NCI-H1048 (cell line): ENCODE data around the gene SYK.
"Not testable (repeated sequence)": the region's sequence is repeated elsewhere in the genome, so short reads cannot be mapped to it uniquely, and the experiment has no call there.

Experiments used
- DNase-seq: peaks from one replicate; lab custom pipeline; 2025; lab: John Stamatoyannopoulos, UW

The SYK gene

GRCh38 chr9:90795871-90796317 lies 5.7 kb upstream of the SYK start:
- no peak for DNase-seq

DNA sequence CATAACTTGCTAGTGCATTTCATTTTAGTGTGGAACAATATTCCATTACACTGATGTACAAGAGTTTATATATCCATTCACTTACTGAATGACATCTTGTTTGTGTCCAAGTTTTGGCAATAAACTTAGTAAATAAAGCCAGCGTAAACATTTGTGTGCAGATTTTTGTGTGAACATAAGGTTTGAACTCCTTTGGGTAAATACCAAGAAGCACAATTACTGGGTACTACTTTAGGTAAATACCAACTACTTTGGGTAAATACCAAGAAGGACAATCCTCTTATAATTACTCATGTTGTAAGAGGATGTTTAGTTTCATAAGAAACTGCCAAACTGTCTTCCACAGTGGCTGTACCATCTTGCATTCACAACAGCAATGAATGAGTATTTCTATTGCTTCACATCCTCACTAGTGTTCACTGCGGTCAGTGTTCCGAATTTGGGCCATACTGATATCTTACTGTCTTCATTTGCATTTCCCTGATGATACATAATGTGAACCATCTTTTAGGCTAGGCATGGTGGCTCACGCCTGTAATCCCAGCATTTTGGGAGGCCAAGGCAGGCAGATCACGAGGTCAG lies 2.3 kb upstream of the SYK start:
- DNase-seq = no peak

- no peak for DNase-seq
Observed at GRCh38 chr9:90801973-90802322, 329 bp downstream of the SYK start.

DNA sequence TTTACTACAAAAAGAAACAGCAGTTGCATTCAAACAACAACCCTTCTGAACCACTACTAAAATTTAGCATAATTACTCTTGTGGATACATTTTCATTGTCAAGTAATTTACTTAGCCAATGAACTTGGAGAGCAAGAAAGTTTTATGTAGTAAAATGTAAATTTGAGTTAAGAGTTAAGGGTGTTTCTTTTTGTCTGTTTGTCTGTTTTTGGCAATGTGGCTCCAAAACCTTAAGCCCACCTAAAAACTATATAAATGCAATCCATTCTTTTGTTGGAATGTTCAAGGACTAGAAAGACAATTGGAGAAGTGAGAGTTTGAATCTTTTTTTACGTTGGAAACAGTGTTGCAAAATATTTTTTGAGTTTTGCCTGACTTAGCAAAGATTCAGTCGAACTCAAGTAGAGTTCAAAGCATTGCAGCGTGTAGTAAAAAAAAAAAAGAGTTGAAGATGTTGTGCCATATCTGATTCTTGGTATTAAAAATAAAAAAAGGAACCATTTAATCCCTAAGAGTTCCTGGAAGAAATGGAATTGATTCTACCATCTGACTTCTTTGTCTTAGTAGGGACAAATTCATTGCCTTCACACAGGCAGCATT lies 867 bp downstream of the SYK start:
- DNase-seq = no peak

- no peak for DNase-seq
Observed at GRCh38 chr9:90803860-90804593, 2.4 kb downstream of the SYK start.

DNA sequence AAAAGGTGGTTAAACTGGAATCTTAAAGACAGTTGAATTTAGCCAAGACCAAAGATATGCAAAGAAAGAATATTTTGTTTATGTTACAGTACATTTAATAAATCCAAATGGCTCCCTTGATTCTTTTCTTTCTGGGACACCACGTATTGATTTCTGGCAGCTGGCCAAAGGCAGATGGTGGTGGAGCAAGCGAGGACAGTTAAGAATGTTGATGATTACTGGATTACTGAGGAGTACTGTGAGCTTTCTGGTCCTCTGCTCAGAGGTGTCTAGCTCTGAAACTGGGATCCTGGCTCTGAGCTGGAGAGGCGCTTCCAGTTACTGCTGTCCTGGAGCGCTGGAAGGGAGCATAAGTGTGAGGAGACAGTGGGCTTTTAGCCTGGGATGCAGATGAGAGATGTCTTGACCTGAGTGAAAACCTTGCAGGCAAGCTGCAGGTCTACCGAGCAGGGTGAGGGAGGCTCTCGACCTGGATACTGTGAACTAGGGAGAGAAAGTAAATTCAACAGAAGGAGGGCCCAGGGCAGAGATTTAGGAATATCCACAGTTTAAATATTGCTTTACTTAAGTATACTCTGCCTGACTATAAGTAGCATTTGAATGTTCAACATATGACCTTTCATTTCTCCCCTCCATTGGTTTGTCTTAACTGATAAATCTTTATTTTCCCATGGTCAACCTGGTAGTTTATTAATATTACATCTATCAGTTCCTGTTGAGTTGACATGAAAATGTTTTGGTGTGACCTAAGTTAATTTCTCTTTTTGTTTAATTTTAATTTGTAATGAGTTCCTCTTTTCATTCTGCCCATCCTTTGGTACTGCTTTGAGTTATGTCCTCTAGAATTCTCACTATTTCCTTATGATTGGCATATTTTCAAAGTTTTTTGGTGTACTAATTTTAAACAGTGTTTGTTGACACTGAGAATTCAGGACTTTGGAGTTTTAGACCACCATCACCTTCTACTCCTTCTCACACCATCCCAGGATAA lies 3.7 kb downstream of the SYK start:
- no peak for DNase-seq

- DNase-seq = no peak
Observed at GRCh38 chr9:90807006-90807405, 5.4 kb downstream of the SYK start.

DNA sequence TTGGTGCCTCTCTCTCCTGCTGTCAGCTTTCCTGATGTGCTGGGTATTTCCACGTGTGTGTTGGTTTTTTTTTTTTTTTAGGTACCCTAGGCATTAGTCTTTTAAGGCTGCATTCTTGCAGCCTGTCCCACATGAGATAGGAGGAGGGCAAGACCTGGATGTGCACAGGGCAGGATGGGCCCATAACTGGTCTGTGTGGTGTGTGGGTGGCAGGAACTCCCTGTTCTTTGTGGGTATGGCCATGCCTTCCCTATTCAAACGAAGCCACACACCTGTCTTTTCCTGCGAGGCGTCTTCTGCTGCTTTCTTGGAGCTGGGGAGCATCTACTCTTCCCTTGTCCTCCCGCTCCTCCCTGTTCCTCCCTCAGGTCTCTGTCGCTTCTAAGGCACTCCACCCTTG lies 6.8 kb downstream of the SYK start:
- DNase-seq = no peak

DNA sequence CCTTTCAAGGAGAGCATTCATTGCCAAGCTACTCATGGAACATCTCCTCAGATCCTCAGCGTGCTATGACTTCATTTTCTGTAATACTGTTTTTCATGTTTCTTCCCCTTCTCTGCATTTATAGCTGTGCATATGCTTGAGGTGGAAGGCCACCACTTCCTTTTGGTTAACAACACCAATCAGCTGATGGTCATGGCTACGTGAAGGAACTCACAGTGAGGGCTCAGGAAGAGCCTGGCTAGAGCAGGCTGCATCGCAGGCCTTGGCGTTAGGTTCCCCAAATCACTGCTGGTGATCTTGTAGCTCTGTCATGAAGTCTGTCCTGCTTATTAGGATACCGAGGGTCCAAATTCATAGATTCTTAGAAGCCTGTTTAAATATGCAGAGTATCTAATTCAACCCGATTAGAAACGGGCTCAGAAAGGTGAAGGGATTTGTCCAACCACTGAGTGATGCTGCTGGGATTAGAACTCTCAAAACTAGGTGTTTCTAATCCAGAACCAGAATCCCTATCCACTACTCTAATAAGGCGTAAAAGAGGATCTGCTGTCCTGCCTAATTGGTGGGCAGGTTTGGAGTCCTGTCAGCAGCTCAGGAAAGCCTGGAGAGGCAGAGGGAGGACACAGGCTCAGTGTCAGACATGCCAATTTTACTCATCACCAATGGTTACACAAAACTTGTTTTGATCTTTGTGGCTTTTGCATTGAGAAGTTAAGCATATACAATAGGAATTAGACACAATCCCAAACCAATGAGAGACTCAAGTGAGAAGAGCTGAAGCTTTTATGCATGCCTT lies 7.5 kb downstream of the SYK start:
- DNase-seq = no peak

GRCh38 chr9:90810691-90811090 lies 9.1 kb downstream of the SYK start:
- DNase-seq = no peak

DNA sequence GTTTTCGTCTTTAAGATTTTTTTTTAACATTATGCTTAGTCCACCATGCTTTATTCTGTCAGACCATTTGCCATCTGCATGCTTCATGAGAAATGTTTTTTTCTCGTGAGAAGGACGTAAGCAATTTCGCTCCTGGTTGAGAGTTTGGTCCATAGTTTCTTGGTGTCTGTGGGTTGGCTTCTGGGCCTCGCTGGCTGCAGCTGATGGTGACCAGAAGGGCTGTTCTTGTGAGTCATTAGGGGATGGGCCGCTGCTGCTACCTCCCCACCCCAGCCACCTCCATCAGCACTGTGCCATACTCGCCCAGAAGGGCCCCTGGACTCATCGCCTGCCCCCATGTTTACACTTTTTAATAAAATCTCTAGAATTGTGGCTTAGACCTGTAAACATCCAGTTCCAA lies 11.4 kb downstream of the SYK start:
- no peak for DNase-seq

DNA sequence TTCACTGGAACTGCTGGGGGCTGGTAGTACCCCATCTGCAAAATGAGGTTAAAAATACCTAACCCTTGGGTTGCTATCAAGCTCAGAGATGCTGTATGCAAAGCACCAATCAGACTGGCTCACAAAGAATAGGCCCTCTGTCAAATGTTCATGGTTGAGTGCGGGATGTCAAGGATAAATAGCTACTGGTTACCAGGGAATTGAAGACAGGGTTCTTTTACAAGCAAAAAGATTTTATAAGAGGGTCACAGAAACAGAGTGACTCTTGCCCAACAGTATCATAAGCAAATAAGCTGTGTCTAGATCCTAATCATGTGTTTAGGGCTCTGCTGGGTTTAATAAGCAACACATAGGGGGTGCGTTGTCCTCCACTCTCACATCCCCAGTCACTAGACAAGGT lies 11.9 kb downstream of the SYK start:
- peak; percentile 42 for DNase-seq

DNA sequence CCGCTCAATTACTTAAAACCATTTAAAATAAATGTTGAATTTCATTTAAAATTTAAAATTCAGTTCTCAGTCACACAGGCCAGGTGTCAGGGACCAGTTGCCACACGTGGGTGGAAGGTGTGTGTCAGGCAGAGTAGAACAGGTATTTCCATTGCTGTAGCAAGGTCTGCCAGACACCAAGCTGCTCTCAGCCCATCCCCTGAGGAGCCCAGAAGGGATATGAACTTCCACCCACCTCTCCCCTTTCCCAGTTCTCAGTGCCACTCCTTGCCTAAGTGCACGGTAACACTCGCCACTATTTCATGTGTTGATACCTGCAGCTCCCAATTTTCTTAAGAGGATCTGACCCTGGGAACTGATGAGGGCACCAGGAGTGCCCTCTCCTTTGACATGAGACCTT lies 12.7 kb downstream of the SYK start:
- DNase-seq = no peak

DNA sequence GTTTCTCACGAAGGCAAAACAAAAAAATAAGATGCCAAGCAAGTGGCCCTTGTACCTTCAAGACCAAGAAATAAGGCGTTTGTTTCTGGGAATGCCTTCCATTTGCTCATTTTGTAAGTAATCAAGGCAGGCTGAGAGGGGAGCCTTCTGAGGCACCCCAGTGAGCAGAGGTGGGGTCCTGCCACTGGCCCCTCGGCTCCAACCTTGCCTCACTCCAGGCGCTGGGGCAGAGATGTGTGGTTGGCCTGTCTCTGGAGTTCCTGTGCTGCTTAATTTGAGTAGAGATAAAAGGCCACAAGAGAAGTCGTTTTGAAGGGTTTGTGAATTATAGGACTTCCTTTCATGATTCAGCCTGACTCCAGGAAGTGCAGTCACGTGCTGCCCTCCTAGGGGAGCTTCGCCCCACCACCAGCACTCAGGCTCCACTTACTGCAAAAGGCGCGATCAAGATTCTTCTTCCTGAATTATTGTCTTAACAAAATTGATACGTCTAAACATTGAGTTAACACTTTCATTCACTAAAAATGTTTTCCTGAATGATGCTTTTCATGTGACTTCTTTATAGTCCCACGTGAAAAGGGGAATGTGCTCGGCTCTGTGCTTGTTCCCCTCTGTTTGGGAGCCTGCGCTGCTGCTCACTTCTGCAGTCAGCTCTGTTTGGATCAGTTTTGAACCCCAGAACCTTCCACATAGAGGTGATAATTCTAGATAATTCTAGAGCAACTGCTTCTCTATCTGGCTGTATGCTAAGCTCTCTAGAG lies 13.7 kb downstream of the SYK start:
- DNase-seq = no peak

GRCh38 chr9:90815944-90816357 lies 14.3 kb downstream of the SYK start:
- no peak for DNase-seq

- no peak for DNase-seq
Observed at GRCh38 chr9:90816690-90817089, 15.1 kb downstream of the SYK start.

DNA sequence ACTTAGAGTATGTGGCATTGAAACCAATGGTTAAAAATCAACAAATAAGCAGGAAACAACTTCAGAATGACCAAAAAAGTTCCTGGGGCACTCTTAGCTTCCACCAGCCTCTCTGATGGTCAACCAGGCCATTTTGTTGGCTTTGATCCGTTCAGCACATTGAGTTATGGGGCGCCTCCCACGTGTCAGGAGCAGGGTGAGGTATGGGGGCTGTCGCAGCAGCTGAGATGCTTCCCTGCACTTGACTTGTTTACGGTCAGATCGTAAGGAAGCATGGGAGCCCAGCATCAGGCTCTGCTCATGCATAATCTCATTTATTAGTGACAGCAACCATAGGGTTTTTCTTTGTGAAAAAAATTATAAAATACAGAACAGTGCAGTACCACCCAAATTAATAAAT lies 16.7 kb downstream of the SYK start:
- no peak for DNase-seq

DNA sequence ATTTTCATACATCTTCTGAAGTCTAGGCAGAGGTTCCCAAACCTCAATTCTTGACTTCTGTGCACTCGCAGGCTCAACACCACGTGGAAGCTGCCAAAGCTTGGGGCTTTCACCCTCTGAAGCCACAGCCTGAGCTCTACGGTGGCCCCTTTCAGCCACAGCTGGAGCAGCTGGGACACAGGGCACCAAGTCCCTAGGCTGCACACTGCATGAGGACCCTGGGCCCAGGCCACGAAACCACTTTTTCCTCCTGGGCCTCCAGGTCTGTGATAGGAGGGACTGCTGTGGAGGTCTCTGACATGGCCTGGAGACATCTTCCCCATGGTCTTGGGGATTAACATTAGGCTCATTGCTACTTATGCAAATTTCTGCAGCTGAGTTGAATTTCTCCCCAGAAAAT lies 18.8 kb downstream of the SYK start:
- not testable (repeated sequence) for DNase-seq

- DNase-seq = not testable (repeated sequence)
Observed at GRCh38 chr9:90821236-90821635, 19.6 kb downstream of the SYK start.

DNA sequence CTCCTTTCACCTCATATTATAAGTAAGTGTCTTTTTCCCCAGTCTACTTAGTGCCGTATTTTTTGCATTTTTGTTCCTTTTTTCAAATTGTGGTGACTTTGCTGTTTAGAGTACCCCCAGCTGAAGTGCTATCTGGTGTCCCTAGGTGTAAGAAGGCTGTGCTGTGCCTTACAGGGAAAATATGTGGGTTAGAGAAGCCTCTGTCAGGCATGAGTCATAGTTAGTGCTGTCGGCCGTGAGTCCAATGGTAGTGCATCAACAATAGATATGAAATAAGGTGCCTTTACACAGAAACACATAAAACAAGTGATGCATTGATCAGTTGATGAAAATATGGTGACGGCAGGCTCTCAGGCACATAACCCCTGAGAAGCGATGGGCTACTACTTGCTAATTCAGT lies 20.1 kb downstream of the SYK start:
- DNase-seq = no peak

- DNase-seq = no peak
Observed at GRCh38 chr9:90822866-90823265, 21.2 kb downstream of the SYK start.
